Stimulated activated CD4-positive, alpha-beta T cell treated with anti-CD3 and anti-CD28 coated beads, Interleukin-4, amount 100 ng/mL, for 4 hours (primary cell): ENCODE results near the gene FOXK2.

Source experiments
- DNase-seq, 2 experiments: peaks; one replicate each; pipeline ENCODE4 v3.0.0-alpha.2; 2020

The FOXK2 gene

GRCh38 chr17:82611140-82612058 is 91.9 kb downstream of the FOXK2 start:
- no peak for DNase-seq

- no peak for DNase-seq
Measured at GRCh38 chr17:82613283-82614094, 94.0 kb downstream of the FOXK2 start.

- no peak for DNase-seq
Measured at GRCh38 chr17:82614095-82614631, 94.6 kb downstream of the FOXK2 start.

DNA sequence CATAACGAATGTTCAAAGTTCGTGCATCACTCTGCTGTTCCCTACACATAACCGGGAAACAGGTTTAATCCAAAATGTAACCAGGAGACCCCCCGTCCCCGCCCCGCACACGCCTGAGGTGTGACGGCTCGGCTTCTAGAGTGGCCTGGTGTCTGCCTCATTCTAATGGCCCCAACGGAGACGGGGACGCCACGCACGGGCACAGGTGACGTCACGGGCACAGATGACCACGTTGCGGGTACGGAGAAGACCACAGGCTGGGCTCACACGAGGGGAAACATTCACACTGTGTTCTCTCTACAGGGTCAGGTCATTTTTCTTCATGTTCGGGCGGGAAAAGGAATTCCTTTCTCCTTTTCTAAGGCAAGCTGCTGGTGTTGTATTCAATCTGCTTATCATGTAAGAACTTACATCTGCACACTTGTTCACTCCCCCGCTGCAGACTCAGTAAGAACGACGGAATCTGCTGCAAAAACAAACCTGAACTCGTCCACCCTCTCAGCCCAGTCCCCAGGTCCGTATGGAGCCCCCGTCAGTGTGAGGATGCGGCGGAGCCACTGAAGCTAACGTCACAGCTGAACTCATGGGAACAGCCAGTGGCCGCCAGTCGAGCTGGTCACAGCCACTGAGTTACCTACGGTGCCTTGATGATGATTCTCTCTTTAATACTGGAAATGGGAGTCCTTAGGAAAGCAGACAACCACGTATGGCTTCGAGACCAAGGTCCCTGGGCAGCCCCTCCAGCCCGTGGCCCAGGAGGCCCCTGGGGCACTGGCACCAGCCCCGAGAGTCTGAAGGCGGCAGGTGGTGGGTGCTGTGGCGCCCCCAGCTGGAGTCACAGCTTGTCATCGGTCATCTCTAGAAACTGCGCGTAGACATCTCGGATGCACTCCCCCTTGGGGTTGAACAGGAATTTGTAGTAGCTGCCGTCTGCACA is 95.8 kb downstream of the FOXK2 start:
- no peak for DNase-seq

GRCh38 chr17:82616021-82616711 is 96.6 kb downstream of the FOXK2 start:
- DNase-seq = no peak

DNA sequence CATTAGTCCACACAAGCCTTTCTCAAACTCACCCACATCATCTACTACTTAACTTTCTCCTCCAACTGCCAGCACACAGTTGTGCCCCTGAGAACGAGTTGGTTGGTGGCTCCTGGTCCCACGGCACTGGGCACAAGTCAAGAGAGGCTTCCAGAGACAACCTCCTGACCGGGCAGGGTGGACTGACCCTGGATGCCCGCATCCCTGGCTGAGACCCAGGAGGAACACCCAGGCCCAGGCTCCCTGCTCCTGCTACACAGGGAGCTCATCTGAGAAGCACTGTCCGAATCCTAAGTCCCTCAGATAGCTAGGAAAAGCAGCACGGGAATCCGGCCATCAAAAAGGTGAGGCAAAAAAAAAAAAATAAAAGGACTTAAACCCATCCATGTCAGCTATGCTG is 99.7 kb downstream of the FOXK2 start:
- DNase-seq = no peak

- no peak for DNase-seq
Measured at GRCh38 chr17:82619641-82620040, 100.1 kb downstream of the FOXK2 start.

GRCh38 chr17:82623707-82624106 is 104.2 kb downstream of the FOXK2 start:
- DNase-seq = no peak

DNA sequence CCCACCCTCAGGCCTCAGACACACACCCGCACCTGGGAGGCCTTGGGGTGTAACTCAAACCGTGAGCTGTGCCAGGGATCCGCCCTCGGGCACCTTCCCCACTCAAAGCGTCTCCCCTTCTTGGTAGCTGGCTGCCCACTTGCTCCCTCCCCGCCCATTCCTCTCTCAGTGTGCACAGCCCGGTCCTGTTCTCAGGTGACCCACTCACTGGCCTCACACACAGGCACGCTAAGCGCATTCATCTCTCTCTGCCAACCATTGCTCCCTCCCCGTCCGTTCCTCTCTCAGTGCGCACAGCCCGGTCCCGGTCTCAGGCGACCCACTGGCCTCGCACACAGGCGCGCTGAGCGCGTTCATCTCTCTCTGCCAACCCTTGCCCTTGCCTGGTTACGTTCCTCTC is 107.9 kb downstream of the FOXK2 start:
- no peak for DNase-seq

DNA sequence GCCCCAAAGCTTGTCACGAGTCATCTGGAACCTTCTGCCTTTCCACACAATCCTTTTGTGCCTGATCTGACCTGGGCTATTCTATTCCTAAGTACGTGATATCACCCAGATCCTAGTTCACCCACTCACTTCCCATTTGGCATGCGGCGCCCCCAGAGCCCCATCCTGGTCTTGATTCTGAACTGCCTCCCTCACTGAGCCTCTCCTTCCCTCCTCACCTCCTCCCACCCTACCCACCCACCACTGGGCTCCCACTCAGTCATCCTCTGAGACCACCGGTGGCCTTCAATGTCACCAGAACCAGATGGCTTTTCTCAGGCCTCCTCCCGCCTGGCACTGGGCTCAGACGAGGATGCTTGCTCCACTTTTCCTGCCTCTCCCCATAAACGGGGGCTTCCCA is 110.2 kb downstream of the FOXK2 start:
- DNase-seq = no peak

DNA sequence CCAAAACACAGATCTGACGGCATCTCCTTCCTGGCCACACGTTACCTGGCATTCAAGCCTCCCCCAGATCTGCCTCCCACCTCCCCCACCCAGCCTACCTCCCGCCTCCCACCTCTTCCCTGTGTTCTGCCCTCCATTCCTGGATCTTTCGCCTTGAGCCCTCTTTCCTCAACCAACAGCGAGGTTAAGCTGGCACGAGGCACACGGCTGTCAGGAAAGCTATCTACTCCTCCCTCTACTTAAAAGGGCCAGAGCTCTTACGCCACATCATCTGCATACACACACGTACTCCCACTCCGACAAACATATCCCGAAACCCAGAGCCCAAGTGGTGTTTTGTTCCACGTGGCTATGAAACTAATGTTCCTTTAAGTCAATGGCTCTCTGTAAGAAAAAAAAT is 110.7 kb downstream of the FOXK2 start:
- DNase-seq = no peak

DNA sequence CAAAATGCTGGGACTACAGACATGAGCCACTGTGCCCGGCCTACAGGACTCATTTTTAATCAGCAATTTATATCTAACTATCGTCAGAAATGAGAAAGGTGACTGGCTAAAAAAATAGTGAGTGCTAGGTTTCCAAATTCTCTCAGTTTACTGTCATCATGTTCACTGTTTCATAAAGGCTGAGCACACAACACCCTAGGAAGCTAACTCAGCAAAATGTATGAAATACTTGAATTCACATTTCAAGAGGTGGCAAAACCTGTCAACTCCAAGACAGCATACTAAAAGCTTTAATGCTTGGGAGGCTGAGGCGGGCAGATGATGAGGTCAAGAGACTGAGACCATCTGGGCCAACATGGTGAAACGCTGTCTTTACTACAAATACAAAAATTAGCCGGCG is 112.0 kb downstream of the FOXK2 start:
- no peak for DNase-seq

DNA sequence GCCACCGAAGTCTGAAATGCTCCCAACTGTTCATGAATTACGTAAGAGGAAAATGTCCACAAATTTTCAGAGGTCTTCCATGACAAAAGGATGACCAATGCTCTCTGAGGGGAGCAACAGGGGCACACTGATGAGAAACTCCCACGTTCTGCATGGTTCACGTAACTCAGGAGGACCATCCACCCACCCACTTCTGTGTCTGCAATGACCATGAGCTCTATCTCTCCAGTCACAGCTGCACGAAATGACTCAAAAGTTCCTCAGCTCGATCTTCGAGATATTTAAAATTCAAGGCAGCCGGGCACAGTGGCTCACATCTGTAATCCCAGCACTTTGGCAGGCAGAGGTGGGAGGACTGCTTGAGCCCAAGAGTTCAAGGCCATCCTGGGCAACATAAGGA is 112.9 kb downstream of the FOXK2 start:
- DNase-seq = no peak

- no peak for DNase-seq
Measured at GRCh38 chr17:82633343-82633742, 113.8 kb downstream of the FOXK2 start.

DNA sequence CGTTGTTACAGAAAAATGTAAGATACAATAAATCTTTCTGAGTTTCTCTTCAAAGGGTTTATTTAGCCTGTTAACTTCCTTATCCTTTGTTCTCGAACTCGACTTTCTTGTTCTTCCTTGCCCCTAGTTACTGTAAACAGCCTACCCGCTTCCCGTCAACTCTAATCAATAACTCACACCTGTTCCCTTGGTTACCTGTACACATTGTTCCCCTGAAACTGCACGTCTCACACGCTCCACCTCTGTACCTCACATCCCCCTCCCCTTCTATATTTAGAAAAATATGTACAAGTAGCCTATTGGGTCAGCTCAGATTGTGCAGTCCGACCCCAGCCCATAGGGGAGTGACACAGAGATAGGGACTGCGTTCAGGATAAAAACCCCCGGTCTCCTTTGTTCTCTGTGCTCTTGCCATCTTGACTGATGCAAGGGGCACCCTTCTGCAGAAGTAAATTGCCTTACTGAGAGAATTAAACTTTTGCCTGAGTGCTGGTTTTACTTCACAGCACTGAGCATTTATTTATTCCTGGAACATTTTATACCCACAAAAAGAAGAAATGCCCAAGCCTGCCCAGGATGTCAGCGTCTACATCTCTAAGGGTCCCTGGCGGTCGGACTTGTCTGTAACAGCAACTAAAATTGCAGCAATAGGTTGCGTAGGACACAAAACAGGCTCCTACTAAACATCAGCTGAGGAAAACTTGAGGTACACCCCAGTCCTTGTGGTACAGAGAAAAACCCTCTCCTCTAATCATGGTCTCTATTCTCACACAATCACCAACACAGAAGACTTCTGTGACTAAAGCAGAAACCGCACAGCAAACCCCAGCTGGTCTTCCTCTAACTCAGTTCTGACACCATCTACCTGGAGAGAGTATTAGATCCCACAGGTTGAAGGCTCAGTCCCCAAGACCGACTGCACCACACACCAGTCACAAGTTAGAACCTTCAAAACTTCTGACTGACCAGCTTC is 117.4 kb downstream of the FOXK2 start:
- no peak for DNase-seq

GRCh38 chr17:82638183-82638773 is 118.7 kb downstream of the FOXK2 start:
- no peak for DNase-seq

GRCh38 chr17:82639628-82640027 is 120.1 kb downstream of the FOXK2 start:
- no peak for DNase-seq

- DNase-seq = no peak
Measured at GRCh38 chr17:82640036-82640435, 120.5 kb downstream of the FOXK2 start.

DNA sequence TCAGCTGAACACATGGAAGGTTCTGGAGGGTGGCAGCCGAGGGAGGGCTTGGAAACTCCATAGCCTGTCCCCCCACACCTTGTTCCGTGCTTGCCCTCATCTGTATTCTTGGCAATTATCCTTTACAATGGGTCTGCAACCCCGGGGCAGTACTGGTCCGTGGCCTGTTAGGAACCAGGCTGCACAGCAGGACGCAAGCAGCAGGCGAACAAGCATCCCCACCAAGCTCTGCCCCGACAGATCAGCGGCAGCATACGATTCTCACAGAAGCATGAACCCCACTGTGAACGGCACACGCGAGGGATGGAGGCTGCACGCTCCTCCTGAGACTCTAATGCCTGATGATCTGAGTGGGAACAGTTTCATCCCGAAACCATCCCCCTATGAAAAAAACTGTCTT is 122.5 kb downstream of the FOXK2 start:
- DNase-seq = no peak

GRCh38 chr17:82644148-82644547 is 124.6 kb downstream of the FOXK2 start:
- no peak for DNase-seq
